GM18870 (cell line): ENCODE measurements around the gene CCDC6.
"Not testable (repeated sequence)": the region's sequence is repeated elsewhere in the genome, so short reads cannot be mapped to it uniquely, and the experiment has no call there.

Source experiments
- ATAC-seq: cut with Tn5 transposase; IDR thresholded peaks from one replicate; pipeline ENCODE4 v1.9.1; 2021; ENCODE audit warnings: moderate library complexity; ENCODE audit not compliant: unreplicated experiment

Gene CCDC6

DNA sequence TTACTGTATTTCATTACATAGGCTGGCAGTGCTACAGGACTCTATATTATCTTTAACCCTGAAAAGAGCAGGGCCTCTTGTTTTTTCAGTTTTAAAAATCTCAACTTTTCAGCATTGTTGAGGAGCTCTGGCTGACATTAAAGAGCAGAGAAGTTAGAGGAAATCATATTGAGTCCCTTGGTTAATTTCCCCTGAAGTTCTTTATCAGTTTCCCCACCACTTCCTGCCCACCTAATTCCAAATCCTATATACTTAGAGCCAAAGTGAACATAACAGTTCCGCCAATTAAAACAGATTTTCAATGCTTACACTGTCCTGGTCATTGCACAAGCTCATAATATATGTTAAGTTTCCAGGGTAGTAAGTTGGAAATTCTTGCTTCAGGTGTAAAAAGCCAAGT lies 87.1 kb downstream of the CCDC6 start:
- no peak for ATAC-seq

DNA sequence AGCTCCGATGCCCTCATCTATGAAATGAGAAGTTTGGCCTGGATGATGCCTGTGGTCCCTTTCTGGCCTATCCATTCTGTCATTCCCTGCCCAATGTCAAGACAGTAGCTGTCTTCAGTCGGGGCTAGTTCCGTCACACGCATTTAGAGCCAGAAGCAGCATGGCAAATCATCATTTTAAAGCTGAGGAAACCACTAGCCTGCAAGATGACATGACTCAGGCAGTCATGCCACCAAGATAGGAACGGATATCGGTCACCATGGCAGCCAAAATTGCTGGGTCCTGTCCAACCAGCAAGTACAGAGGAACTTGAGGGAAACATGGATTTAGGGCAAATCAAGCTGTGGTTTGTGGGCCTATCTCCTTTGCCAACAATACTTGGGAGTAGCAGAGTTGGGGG lies 88.6 kb downstream of the CCDC6 start:
- no peak for ATAC-seq

DNA sequence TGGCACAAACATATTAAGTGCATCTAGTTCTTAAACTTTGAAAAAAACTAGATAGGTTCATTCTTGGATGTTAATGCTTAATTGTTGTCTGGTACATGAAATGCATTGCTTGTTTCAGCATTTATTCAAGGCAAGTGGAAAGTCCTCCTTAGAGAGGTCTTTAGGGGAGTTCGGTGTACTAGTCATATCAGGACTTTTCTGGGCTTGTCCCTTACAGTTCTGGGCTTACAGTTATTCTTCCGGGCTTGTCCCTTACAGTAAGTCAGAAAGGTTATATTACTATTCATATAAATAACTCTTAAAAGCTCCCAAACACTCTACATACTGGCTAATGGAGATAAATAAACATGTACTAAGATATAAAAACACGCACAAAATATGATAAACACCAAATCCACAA lies 91.5 kb downstream of the CCDC6 start:
- peak; percentile 77 for ATAC-seq

DNA sequence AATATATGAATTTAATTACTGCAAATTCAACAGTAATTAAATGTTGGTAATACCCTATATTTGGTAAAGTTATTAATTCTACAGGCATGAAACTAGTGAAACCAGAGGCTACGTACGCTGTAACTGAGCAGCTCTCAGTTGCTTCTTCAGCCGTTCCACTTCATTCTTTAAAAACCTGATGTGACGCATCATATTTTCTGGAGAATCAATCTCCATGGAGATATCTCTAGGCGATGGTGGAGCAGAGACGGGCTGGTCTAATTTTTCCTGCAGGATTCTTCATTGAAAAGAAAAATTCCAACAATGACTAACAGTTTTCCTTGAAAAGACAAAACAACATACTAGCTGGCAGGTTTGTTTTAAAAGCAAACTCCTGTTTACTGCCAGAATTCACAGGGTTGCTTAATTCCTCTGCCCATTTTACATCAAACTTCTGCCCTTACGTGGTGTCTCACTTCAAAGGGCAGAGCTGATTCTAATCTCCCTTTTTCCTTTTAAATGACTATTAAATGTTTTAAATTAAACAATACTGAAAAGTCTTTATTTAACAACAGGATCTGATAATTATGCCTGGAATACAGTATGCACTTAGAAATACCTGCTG lies 93.7 kb downstream of the CCDC6 start:
- ATAC-seq = no peak

DNA sequence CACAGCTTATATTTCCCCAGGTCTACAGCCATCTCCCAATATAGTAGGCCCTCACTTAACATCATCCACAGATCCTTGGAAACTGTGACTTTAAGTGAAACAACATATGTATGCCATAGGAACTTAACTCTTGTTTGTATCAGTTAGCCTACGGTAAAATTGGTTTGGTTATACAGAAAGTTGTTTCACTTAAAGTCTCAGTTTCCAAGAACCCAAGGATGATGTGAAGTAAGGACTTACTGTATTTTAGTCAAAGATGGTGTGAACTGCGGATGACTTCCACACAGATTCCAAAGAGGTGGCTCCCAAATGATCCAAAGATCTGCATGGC lies 96.7 kb downstream of the CCDC6 start:
- no peak for ATAC-seq

DNA sequence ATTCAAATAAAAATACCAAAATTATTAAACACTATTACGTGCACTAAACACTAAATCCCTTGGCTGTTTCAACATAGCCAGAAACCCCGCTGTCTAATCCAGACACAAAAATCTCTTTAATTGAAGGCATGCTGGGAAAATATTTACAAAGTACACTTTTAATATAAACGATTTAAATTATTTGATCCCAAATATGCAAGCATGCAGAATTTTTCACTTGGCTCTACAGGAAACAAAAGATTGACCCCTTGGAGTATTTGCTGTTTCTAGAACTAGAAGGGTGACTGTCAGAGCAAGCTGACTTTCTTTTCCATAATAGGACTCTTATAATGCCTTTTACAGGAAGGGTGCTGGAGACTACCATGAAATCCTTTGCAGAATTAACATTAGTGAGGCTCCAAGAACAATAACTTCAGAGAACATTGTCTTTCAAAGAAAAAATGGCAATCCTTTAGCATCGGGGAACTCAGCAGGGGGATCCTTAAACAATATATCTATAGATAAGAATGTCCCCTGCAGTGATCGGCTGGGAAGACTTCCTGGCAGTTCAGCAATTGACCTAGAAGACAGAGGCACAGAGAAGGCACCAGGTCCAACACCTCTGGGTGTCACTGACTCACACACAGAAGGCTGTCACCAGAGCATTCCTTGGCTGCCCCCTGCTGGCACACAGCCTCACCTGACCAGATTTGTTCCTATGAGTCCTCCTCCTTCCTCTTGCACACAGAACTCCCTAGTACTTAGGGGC lies 97.3 kb downstream of the CCDC6 start:
- ATAC-seq = peak; percentile 87

DNA sequence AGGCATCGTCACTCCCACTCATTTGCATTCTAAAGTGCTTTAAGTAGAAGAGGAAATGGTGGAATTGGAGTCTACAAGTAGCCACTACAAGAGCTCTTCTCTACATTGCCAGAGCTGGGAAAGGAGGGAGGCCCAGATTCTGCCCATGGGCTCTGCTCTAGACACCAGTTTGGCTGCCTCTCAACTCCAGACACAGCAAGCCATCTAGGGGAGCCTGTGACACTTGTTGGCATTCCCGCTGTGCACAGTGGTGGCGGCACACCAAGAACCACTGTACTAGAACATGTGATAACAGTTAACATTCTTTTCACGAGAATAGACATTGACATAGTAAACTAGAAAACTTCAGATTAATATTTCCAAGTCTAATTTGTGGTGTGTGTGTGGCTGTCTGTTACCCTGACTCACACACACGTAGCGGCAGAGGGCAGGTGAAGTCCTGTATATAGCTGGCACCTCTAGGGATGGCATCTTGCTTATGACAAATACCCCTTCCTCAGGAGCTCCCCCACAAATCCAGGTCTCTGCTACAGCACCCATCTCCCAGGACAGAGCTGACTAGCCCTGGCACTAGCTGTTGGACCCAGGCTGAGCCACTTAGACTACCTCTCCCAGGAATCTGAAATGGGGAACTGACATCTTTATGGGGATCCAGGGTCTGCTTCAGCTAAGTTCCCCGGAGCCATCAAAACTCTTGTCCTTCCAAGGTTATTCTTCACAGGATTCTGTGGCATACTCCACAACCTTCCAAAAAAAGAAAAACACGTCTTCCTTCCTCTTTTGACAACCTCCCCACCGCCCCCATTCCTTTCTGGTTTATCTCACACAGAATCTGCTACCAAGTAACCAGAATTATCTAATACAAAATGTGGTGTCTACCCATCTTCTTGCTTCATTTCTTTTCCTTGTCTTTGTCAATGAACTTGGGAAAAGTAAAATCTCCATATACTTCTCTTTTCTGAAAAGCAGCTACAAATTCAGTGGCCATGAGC lies 98.4 kb downstream of the CCDC6 start:
- no peak for ATAC-seq

DNA sequence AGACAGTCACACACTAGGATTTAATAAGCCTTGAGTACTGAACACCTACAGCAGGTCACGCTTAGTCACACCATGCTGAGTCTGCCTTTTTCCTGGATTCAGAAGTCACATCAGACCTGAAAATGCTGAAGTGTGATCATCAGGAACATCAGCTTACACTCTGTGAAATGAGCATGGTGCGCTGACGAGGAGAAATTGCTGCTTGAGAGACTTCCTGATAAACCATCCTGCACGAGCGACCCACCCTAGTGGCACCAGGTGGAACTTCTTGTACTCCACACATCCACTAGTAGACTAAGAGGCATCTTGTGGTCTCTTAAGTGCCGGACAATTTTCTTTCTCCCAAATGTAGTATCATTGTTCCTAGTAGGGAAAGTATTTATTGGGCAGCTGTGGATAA lies 101.3 kb downstream of the CCDC6 start:
- no peak for ATAC-seq

DNA sequence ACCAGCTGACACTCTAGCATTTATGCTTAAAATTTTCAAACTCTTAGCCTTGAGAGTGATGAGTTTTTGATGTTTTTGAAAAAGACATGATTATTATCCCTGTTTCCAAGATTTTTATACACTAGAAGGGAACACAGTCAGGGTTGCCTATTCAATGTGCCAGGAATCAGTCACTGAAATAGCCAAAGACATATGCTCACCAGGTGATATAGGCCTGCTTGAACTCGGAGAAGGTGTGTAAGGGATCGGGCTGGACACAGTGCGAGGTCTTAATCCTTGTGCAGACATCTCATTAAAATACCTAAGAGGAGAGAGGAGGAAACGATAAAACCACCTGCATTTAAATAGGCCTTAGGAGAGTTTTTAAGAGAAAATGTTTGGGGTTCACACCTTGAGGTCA lies 102.1 kb downstream of the CCDC6 start:
- ATAC-seq = no peak

DNA sequence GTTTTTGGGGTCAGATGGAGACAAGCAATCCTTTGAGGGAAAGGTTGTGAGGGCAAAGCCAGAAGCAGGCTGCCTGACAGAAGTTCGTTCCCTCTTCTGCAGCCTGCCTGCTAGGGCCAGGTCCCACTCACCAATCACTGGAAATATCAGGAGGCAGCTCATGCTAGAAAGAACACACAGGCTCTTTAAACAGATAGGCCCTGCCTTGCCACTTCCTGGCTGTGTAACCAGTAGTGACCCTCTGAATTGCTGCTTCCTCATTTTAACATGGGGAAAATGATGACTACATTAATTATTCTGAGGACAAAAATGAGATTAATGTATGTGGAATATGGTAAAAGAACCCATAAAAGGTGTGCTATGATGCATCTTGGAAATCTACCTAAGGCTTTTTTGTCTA lies 102.6 kb downstream of the CCDC6 start:
- ATAC-seq = no peak

DNA sequence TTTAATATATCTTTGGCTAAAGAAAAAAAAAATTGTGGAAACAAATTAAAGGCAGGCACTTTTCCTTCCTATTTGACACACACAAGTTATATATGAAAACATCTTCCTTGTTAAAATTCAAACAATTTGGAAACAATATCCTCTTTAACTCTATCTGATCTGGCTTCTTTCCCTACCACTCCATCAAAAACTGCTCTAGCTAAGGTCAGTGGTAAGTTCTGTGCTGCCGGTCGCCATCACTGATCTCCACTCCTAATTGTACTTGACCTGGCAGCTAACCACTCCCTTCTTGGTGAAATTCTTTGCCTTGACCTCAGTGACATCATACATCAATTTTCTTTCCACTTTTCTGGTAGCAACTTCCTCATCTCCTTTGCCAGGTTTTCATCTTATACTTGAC lies 105.2 kb downstream of the CCDC6 start:
- no peak for ATAC-seq

DNA sequence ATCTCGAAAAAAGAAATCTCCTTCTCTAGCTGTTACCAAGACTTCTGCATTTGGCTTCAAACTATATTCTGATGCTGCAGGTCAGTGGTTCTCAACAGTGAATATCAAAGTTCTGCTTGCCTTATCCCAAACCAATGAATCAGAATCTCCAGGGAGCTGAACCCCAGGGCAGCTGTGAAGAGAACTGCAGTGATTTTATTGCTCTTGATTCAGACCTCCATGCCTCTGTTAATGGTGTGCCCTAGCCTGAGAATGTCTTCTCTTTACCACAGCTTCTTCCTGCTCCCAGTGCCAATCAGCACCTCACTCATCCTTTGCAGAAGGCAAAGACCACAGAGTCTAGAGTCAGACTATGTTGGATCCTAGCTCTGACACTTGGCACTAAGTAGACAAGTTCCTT lies 106.9 kb downstream of the CCDC6 start:
- no peak for ATAC-seq

DNA sequence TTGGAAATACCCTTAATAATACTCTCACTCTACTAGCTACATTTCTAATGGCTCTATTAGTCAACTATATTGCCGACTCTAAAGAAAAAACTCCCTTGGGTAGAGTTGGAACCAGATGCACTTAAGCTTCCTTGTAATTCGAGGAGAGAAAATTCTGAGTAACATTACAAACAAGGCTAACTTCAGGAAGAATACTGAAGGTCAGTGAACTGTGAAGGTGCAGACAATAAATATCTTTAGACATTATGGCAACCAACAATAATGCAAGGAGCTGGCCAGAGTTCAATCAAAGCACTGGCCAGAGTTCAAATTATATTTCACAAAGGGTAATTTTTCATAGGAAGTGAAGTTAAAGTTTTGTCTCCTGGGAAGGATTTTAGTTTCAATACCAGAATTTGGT lies 112.4 kb downstream of the CCDC6 start:
- no peak for ATAC-seq

DNA sequence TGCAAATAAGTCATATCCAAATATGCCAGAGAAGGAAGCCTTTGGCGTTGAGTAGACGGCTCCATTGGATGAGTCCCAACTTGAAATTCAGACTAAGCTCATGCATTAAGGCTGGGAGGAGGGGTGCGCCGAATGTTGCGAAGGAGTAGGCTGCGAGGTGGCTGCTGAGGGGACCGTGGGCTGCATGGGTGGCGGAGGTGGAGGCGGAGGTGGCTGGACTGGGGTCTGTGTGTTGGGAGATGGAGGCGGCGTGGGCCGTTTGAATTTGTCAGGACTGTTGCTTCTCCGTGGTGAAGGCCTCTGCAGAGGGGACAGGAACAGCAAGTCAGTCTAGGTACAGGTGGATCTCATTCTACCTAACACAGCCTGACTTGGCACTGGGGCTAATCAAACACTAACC lies 113.5 kb downstream of the CCDC6 start:
- ATAC-seq = no peak

DNA sequence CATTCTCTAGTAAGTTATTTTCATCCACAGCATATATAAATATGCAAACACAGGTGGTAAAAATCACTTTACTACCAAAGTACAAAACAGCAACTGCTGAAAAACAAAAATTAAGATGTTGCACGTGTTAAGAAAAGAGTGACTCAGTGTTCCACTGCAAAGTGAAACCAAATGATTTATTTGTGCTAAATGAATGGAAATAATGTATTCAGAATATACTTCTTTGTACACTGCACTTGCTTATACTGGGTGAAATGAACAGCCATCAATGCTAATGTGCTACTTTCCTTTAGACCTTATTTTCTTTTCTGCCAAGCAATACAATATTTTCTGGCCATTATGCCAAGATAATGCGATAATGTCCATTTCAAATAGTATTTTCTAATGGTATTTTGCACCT lies 114.8 kb downstream of the CCDC6 start:
- no peak for ATAC-seq

DNA sequence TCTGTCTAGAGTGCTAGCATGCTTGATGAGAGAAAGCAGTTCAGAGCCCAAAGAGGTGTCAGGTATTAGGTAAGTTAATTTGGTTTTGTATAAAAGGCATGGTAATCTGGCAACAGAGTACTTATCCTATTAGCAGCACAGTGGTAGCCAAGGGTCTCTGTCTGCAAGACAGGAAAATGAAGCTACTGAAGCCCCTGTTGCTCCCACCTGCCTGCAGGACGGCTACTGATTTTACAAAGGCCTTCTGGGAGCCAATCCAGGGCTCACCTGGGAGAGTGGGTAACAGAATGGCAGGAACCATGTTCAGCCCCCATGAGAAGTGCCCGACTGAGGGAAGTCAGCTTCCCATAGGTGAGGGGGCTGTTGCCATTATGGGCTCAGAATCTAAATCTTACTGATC lies 116.3 kb downstream of the CCDC6 start:
- ATAC-seq = not testable (repeated sequence)

DNA sequence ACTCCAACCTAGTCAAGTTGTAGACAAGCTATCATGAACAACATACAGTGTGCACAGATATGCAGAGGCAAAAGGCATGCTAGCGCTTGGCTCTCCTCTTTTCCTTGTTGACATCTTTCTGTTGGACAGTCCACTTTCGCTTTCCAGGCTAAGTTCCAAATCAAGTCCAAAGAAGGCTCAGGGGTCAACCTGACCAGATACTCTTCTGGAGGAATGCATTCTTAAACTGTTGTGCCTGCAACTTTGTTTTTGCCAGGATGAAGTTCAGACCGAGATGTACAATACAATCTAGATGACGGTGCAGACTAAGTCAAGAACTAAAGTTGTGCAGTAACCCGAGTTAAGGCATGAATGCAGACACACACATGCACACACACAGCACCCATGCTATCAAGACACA lies 117.4 kb downstream of the CCDC6 start:
- ATAC-seq = not testable (repeated sequence)

DNA sequence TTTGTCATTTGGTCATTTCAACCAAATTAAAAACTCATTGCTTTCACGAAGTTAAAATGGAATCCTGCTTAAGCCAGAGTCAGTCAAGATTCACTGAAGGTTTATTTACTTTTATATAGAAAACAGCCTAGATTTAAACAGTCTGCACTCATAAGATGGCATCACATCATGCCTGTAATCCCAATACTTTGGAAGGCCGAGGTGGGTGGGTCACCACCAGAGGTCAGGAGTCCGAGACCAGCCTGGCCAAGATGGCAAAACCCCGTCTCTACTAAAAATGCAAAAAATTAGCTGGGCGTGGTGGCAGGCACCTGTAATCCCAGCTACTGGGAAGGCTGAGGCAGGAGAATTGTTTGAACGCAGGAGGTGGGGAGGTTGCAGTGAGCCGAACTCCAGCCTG lies 119.3 kb downstream of the CCDC6 start:
- not testable (repeated sequence) for ATAC-seq

DNA sequence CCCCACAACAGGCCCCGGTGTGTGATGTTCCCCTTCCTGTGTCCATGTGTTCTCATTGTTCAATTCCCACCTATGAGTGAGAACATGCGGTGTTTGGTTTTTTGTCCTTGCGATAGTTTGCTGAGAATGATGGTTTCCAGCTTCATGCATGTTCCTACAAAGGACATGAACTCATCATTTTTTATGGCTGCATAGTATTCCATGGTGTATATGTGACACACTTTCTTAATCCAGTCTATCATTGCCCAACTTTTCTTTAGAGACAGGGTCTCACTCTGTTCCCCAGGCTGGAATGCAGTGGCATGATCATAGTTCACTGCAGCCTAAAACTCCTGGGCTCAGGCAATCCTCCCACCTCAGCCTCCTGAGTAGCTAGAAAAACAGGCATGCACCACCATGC lies 120.9 kb downstream of the CCDC6 start:
- not testable (repeated sequence) for ATAC-seq

DNA sequence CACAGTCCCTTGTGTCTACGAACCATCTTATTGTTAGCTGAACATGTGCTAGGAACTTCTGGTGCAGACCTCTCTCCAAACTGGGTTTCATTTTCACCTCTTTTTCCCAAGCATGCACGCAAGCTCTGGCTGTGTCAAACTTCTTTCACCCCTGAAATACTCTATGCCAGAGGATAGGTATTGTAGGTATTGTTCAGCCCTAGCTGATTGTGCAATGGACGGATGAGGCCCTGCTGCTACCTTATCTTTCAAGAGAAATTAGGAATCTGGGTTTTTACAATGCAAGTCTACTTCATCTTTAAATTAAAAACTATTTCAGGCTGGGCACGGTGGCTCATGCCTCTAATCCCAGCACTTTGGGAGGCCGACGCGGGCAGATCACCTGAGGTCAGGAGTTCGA lies 124.8 kb downstream of the CCDC6 start:
- no peak for ATAC-seq

DNA sequence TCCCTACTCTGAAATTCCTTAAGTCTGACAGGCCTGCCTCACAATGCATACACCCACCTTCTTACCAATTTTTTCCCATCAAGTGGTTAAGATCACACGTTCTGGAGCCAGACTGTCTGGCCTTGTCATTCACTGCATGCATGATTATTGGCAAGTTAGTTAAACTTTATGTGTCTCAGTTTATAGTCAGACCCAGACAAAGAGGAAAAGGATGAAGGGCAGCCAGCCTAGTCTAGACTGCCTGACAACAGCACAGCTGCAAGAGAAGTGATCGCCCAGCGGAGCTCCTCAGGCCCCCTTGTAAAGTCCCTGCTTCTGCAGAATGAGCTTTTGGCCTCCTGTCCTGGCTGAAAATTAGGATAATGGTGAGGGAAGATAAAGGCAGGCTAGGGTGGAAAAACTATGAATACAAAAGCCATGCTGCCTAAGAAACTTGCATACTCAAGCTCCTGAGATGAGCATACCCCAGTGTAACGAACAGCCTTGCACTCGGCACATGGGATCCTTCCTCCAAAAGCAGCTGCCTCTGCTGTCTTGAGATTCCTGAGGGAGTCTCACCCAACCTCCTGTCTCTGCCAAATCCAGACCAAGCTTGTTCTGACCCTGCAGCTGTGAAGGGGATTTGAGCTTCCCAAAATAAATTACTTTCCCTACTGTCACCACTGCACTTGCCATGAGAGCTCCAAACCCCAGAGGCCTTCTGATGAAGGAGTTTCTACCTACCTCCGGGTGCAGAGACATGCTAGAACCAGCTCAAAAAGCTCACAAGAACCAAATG lies 126.4 kb downstream of the CCDC6 start:
- ATAC-seq = no peak
